Tibial nerve (tissue), 4 donors: ENCODE results near the gene SLC44A2. TPM values are rescaled to one million over a fixed set of nuclear protein-coding genes. Genes with fewer than 3 reads are reported as not detected.

Experiments used
- DNase-seq, 2 donors: peaks; one replicate each; pipeline ENCODE4 v3.0.0-alpha.2; 2019; ENCODE audit warnings: low spot score in 2 of 2
- H3K27ac ChIP-seq, 4 donors: fragments of 200-600 bp; sonication (generic) in 3 of 4; one replicate each; pipeline ENCODE4 v1.5.1; 2017 to 2019; ENCODE audit warnings: mild to moderate bottlenecking in 1 of 4
- H3K27me3 ChIP-seq, 2 donors: fragments of 200-600 bp; sonication (generic) in 1 of 2; one replicate each; pipeline versions ENCODE4 v1.5.1 to v1.6.0; 2017 to 2019
- H3K36me3 ChIP-seq, 3 donors: fragments of 200-600 bp; sonication (generic); one replicate each; pipeline ENCODE4 v1.5.1; 2018 to 2019
- H3K4me1 ChIP-seq, 4 donors: fragments of 200-600 bp; sonication (generic) in 3 of 4; one replicate each; pipeline ENCODE4 v1.5.1; 2017 to 2019
- H3K4me3 ChIP-seq, 4 donors: fragments of 200-600 bp; sonication (generic) in 3 of 4; one replicate each; pipeline ENCODE4 v1.5.1; 2017 to 2019; ENCODE audit warnings: mild to moderate bottlenecking in 1 of 4, moderate library complexity in 1 of 4
- H3K9me3 ChIP-seq, 4 donors: fragments of 200-600 bp; sonication (generic) in 3 of 4; one replicate each; pipeline ENCODE4 v1.5.1; 2017 to 2019
- CTCF ChIP-seq, 5 experiments: fragments of 200-600 bp in 3 of 5; fragments of 450-650 bp in 2 of 5; sonication (generic) in 3 of 5; IDR thresholded peaks; one replicate each; pipeline ENCODE4 v1.5.1; 2016 to 2019; ENCODE audit warnings: antibody characterized with exemption in 5 of 5, mild to moderate bottlenecking in 3 of 5, moderate library complexity in 2 of 5
- EP300 ChIP-seq, 2 donors: sonication (generic); formaldehyde crosslinking; IDR thresholded peaks; one replicate each; pipeline ENCODE4 v1.6.1; 2017; ENCODE audit warnings: antibody characterized with exemption in 2 of 2, mild to moderate bottlenecking in 1 of 2
- POLR2A ChIP-seq, 2 donors: fragments of 450-650 bp; IDR thresholded peaks; one replicate each; pipeline ENCODE4 v1.6.1; 2017; ENCODE audit warnings: antibody characterized with exemption in 2 of 2, mild to moderate bottlenecking in 2 of 2, moderate library complexity in 2 of 2
- WGBS, 2 donors: methylation state at CpG; one replicate each; pipeline ENCODE4 v1.1.5; 2018; 5-methylcytosine and 5-hydroxymethylcytosine counted together
- total RNA-seq, 4 donors: library from RNA; depleted of rRNA; stranded (reverse); fragments of >200 nt; gene quantifications; one replicate each; pipeline ENCODE4 v1.1.0, GENCODE V29; 2016

The SLC44A2 gene
- total RNA-seq, 4 donors from 2014 or later, result 104 to 193 (median 132) TPM

- Histone ChIP-seq H3K36me3 (peaks cover 2 to 100% (median 46%) of the 10 kb centered on the region in 3 donors), H3K27ac (no peak overlapping the region), H3K9me3 (no peaks in the 10 kb centered on the region), H3K4me1 (peaks cover 0 to 6% (median 0%) of the 10 kb centered on the region in 4 donors), H3K4me3 (no peak overlapping the region), H3K27me3 (no peaks in the 10 kb centered on the region)
- TF ChIP-seq CTCF (IDR thresholded peaks at IDR 0.05), result no peak
- no peak for TF ChIP-seq EP300 (IDR thresholded peaks at IDR 0.05)
- no peak for TF ChIP-seq POLR2A (IDR thresholded peaks at IDR 0.05)
- 71 to 75% methylated on average over 5 of the region's 5 CpGs for WGBS, 2 donors
- DNase-seq, result no peak
Observed at GRCh38 chr19:10685210-10685609, 59.9 kb downstream of the SLC44A2 start.

- no peaks in the 10 kb centered on the region for H3K27me3 ChIP-seq
- H3K4me1 ChIP-seq, result peaks cover 0 to 6% (median 0%) of the 10 kb centered on the region in 4 donors
- H3K27ac ChIP-seq, result peak overlapping the region in 1 of 4 donors; percentile 1
- DNase-seq, result no peak
- H3K9me3 ChIP-seq, result no peaks in the 10 kb centered on the region
- no peak for TF ChIP-seq EP300 (IDR thresholded peaks at IDR 0.05)
- no peak for TF ChIP-seq POLR2A (IDR thresholded peaks at IDR 0.05)
- no peak for TF ChIP-seq CTCF (IDR thresholded peaks at IDR 0.05)
- H3K4me3 ChIP-seq, result no peak overlapping the region
- WGBS, 2 donors, result 78 to 81% methylated on average over 10 of the region's 10 CpGs
- H3K36me3 ChIP-seq, result peaks cover 0 to 100% (median 37%) of the 10 kb centered on the region in 3 donors
Observed at GRCh38 chr19:10686193-10686592, 60.8 kb downstream of the SLC44A2 start.

- Histone ChIP-seq H3K27me3 (no peaks in the 10 kb centered on the region), H3K4me3 (no peak overlapping the region), H3K27ac (peak overlapping the region in 2 of 4 donors; percentile 36 to 55), H3K9me3 (no peaks in the 10 kb centered on the region), H3K36me3 (peaks cover 0 to 100% (median 33%) of the 10 kb centered on the region in 3 donors), H3K4me1 (peaks cover 0 to 6% (median 0%) of the 10 kb centered on the region in 4 donors)
- TF ChIP-seq EP300 (IDR thresholded peaks at IDR 0.05), result no peak
- TF ChIP-seq CTCF (IDR thresholded peaks at IDR 0.05), result no peak
- no peak for TF ChIP-seq POLR2A (IDR thresholded peaks at IDR 0.05)
- DNase-seq, result no peak
- 67 to 72% methylated on average over 25 to 29 of the region's 31 CpGs for WGBS, 2 donors
Observed at GRCh38 chr19:10686661-10687517, 61.5 kb downstream of the SLC44A2 start.

- H3K27me3 ChIP-seq, result no peaks in the 10 kb centered on the region
- TF ChIP-seq EP300 (IDR thresholded peaks at IDR 0.05) (no peak), POLR2A (IDR thresholded peaks at IDR 0.05) (no peak), CTCF (IDR thresholded peaks at IDR 0.05) (no peak)
- no peak overlapping the region for H3K4me3 ChIP-seq
- peaks cover 0 to 100% (median 26%) of the 10 kb centered on the region in 3 donors for H3K36me3 ChIP-seq
- H3K9me3 ChIP-seq, result no peaks in the 10 kb centered on the region
- DNase-seq, result no peak
- 87 to 91% methylated on average over 9 to 24 of the region's 25 CpGs for WGBS, 2 donors
- H3K4me1 ChIP-seq, result peaks cover 0 to 6% (median 0%) of the 10 kb centered on the region in 4 donors
- H3K27ac ChIP-seq, result no peak overlapping the region
Observed at GRCh38 chr19:10687518-10688288, 62.4 kb downstream of the SLC44A2 start.
